ENCODE results near the gene NCKAP5.

NCKAP5 gene

DNA sequence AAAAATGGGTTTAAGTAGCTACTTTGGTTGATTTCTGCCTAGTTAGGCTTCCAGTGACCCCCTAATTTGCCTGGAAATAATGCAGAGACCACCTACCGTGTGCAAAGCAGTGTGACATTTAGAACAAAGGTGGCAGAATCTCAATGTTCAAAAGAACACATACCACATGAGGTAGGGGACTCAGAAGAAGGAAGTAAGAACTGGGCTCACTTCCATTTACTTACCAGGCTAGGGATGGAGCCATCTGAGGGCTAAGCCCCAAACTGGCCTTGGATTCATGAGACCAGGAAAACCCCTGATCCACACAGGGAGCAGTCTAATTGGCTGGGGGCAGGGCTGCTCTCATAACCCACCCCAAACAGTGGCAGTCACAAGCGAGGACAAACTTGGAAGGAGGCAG lies 190.7 kb downstream of the NCKAP5 start:
- no peak for DNase-seq

GRCh38 chr2:133377021-133377481 lies 191.2 kb downstream of the NCKAP5 start:
- no peak for DNase-seq

DNA sequence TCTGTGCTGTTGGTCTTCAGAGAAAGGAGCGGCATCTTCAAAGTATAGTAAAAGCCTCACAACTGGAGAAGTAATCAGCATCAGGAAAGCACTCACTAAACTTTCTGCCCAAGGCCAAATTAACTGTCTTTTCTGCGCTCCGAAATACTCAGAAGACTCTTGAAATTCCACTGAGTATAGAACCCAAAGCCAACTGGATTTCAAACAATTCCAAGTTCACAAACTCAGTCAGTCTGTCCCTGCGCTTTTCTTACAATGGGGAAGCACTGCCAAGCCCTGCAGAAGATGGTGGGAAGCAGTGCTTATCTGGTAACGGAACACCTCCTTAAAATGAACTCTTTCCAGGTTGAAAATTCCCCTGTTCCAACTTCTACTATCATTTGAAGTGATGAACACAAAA lies 193.5 kb downstream of the NCKAP5 start:
- no peak for DNase-seq

DNA sequence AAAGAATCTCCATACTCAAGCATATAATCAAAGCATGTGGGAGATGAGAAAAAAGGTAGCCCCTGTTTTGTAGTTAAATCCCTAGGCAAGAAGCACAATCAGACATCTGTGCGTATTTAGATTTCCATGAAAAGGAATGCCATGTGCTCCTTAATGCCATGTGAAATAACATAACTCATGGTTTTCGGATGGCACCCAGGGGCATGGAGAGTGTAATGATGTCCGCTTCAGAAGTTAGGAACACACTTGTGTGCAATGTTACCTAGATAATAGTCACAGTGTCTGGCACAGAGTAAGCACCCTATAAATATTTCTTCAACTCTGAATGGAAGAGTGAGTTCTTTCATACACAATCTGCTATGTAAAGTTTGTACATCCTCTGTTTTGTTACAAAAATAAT lies 197.0 kb downstream of the NCKAP5 start:
- DNase-seq: no peak

GRCh38 chr2:133369901-133370658 lies 198.2 kb downstream of the NCKAP5 start:
- DNase-seq: no peak

DNA sequence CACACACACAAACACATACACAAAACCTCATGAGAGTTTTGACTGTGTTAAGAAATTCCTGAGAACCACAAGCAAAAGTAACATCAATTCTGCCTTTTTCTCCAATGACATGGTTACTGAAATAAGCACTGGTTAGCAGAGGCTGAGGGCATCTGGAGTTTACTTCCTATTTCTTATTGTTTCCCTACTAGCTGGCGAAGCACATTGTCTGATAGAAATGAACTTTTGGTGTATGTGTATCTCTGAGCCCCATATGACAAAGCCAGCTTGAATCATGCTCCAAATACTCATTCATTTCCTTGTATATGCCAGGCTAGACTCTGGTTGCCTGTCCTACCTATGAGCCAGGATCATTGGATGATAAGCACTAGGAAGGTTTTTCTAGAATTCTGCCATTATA lies 203.1 kb downstream of the NCKAP5 start:
- DNase-seq: no peak

DNA sequence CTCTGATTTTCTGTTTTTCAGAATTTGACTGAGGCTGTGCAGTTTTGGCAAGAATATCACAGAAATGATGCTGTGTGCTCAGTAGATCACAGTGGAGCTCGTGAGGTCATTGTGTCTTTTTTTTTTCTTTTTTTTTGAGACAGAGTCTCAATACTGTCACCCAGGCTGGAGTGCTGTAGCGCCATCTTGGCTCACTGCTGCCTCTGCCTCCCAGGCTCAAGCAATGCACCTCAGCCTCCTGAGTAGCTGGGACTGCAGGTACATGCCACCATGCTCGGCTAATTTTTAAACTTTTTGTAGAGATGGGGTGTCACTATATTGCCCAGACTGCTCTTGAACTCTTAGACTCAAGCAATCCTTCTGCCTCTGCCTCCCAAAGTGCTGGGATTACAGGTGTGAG lies 203.6 kb downstream of the NCKAP5 start:
- no peak for DNase-seq

DNA sequence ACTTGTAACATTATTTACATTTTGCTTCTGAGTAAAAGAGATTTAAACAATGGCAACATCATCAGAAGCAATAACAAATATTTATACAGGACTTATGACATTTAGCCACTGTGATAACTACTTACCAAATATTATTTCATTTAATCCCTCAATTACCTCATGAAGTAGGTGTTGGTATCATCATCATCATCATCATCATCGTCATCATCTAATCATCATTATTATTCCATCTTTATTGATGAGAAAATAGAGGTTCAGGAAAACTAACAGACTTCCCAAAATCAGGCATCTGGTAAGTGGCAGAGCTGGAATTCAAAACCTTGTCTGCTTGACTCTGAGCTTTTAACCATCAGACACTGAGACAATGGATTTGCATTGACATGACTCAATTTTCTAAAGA lies 204.4 kb downstream of the NCKAP5 start:
- no peak for DNase-seq

GRCh38 chr2:133362061-133362476 lies 206.2 kb downstream of the NCKAP5 start:
- no peak for DNase-seq

DNA sequence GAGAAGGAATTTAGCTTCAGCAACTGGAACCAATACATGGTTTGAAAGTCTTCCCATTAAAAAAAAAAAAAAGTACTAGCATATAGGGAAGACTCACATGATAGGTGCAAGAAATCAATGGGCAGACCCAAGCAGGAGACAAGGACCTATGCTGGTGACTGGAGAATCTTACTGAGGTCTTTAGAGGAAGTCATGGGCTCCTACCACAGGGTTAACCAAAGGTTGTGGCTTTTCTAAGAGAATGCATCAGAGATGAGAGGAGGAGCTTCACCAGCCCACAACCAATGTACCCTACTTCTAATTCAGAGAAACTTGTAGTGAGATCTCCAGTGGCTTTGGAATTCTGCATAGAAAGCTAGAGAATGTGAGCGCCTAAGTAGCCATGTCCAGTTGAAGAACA lies 207.4 kb downstream of the NCKAP5 start:
- DNase-seq: no peak

DNA sequence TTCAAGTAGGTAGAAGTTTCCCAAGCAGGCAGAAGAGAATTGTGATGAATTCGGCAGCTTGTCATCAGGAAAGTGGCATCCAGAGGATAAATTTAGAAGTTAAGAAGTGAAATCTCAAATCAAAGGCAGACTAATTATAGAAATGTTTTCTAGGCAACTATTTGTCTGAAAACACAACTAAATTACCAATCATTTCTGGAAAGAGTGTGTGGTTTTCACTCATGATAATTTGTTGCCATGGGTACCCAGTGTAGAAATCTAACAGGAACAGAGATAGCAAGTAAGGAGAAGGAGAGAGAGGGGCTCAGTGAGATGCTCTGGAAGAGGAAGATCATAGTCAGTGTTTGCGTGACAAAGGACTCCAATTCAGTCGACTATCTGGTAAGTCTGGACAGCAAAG lies 208.1 kb downstream of the NCKAP5 start:
- no peak for DNase-seq

DNA sequence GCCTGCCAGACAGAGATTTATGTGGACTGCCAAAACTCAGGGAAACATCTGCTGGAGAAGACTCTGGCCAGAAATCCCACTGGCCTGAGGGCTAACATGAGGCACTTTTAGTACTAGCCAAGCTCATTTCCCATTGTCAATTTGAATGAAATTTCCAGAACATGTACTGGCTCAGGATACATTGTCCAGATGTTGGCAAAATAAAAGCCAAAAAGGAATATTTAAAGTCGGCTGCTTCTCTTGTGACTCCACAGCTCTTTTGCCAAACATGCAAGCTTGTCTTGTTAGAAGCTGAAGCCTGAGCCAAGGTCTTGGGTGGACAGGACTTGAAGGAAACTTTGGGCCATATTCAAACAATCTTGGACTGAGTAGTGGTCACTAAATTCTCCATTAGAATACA lies 215.5 kb downstream of the NCKAP5 start:
- no peak for DNase-seq

- DNase-seq: no peak
These were observed 221.6 kb downstream of the NCKAP5 start for GRCh38 chr2:133346654-133347053.

DNA sequence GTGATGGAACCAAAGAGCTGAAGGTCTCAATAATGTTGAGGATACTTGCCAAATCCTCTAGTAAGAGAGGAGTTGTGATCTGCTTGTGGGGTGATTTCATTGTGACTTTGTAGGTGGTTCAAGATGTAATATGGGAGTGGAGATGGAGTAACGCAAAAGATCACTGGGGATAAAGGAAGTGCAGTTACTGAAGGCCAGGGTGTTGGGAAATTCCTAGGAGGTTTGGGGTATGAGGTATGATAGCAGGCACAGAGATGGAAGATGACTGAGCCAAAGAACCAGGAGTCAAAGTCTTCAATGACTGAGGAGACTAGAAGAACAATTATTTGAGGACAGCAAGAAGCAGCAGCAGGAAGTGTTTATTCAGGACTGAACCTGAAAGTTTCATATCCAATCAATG lies 222.6 kb downstream of the NCKAP5 start:
- no peak for DNase-seq

- no peak for DNase-seq
These were observed 223.4 kb downstream of the NCKAP5 start for GRCh38 chr2:133344849-133345248.

DNA sequence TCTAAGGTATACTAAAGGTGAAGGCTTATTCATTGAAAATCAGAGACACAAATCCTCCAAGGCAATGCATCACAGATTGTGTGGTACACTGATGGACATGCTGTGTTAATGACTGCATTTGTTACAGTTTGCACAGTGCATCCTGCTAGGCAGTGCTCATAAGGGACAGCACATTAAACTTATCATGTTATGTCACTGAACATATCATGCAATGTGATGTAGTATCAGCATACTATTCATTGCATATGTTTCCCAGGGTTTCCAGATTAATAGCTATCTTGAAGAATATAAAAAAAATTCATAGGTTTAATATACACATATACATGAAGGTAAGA lies 225.3 kb downstream of the NCKAP5 start:
- no peak for DNase-seq

- no peak for DNase-seq
These were observed 225.8 kb downstream of the NCKAP5 start for GRCh38 chr2:133342286-133343017.

GRCh38 chr2:133341575-133341974 lies 226.7 kb downstream of the NCKAP5 start:
- DNase-seq: no peak

- DNase-seq: no peak
These were observed 230.0 kb downstream of the NCKAP5 start for GRCh38 chr2:133338224-133338623.

DNA sequence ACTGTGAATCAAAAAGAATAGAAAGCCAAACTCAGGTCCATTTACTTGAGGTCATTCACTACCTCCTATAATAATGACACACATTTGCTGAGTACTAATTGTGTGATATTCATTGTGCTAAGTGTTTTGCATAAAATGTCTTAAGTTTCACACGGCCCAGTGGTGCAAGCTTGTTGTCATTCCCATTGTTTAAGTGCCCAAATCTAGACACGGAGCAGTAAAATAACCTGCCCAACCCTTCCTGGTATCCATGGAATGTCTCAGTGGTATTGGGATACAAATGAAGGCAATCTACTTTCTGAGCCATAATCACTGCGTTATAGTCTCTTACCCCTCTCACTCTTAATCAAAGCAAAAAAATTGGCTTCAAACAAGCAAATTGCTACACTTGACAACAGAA lies 233.3 kb downstream of the NCKAP5 start:
- no peak for DNase-seq

- DNase-seq: no peak
These were observed 235.1 kb downstream of the NCKAP5 start for GRCh38 chr2:133333181-133333580.

DNA sequence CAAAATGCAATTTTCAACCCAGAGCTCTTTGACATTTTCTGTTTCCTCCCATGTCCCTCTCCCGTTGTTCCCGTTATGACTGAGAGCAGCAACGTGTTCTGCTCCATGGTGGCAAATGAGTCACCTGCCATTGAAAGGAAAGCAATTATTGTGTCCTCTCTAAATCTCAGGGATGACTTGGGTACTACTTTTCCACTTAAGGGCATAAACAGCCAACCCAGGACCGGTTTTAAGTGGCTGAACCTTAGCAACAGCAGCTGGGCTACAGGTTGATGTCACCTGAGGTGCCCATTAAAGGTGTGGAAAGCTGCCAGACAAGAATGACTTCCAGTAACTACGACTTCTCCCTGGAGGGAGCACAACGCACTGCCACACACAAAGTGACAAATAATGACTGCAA lies 236.8 kb downstream of the NCKAP5 start:
- DNase-seq: no peak

DNA sequence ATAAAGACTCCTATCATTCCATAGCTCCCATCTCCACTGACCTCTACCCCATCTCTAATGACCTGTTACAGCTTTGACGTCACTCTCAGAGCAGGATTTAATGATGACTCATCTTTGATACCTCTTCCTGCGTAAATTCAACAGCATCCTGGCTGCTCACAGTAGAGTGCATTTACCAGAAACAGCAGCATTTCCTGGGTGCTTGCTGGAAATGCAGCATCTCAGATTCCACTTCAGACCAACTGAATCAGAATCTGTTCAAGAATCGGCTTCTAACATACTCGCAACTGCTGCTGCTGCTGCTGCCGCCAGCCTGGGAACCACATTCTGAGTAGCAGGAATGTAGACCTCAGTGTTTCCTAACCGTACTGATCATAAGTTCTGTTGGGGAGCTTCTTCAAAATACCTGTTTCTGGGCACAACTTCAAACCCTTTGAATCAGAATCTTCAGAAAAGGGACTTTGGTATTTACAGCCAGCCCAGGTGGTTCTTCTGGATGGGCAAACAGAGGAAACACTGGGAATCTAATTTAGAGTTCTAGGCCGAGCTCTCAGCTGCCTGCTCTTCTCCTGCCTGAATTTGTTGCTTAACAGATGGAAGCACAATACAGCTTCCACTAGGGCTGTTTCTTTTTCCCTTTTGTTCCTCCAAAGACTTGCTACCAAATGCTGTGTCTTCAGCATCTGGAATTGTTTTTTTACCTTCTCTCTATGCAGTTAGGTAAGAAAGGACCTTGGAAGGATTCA lies 241.4 kb downstream of the NCKAP5 start:
- no peak for DNase-seq

DNA sequence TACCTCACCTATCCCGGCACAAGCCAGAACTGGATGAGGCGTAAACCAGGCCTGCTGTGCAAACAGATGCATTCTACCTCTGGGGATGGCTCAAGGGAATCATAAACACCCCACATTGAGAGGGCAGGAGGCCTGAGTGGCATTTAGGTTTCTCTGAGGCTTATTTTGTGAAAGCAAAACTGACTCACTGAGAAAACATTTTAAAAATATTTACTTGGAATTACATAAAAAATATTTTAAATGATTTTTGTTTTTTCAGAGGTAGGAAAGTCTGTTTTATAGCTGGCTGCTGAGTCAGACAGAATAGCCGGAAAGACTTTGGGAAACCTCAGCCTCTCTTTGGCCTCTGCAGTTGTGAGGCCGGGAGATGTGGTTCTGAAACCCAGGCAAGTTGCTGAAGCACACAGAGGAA lies 244.1 kb downstream of the NCKAP5 start:
- no peak for DNase-seq
